ENCODE results near the gene FAM89A. TPM values are rescaled to one million over a fixed set of nuclear protein-coding genes. Genes with fewer than 3 reads are reported as not detected.

The FAM89A gene
- total and polyA plus RNA-seq, 2 of the 13 experiments (the other 11 are each of a cell fraction or from before 2014, with no cell fraction given) = 0.35 to 0.44 TPM

GRCh38 chr1:231039161-231040018 lies 664 bp downstream of the FAM89A start (continued):
- TF ChIP-seq TFAP4 (IDR thresholded peaks at IDR 0.05; ENCODE audit: borderline replicate concordance, low read depth) (no peak), SP4 (CRISPR knock-in tag; IDR thresholded peaks at IDR 0.05) (no peak), PRPF4 (IDR thresholded peaks at IDR 0.05; ENCODE audit: low read depth, low read length, poor library complexity, severe bottlenecking) (no peak), CERS6 (CRISPR knock-in tag; IDR thresholded peaks at IDR 0.05) (no peak), ZNF24 (IDR thresholded peaks at IDR 0.05) (no peak), PTBP1 (IDR thresholded peaks at IDR 0.05; ENCODE audit: low read depth, low read length, poor library complexity, severe bottlenecking) (no peak), ZNF563 (CRISPR knock-in tag; IDR thresholded peaks at IDR 0.05) (peak; percentile 42; the same call in 1 of the 2 replicates), ZNF317 (CRISPR knock-in tag; IDR thresholded peaks at IDR 0.05) (no peak), SOX13 (IDR thresholded peaks at IDR 0.05) (no peak), SOX13 (CRISPR knock-in tag; conservative IDR thresholded peaks at IDR 0.05 in 1 of 2, IDR thresholded peaks at IDR 0.05 in 1 of 2) (0 out of 4 replicates have a peak, but pooled peaks of 1 of the 2 experiments have one; percentile 9), MAZ (IDR thresholded peaks at IDR 0.05; ENCODE audit: borderline replicate concordance, low read depth, low read length) (no peak), MAZ (CRISPR knock-in tag; IDR thresholded peaks at IDR 0.05; ENCODE audit: low read depth) (0 out of 2 replicates have a peak, but pooled peaks have one; percentile 26), ZNF362 (CRISPR knock-in tag; IDR thresholded peaks at IDR 0.05; ENCODE audit: borderline replicate concordance) (no peak), RARA (CRISPR knock-in tag; IDR thresholded peaks at IDR 0.05) (no peak), HES4 (CRISPR knock-in tag; IDR thresholded peaks at IDR 0.05; ENCODE audit: borderline replicate concordance) (0 out of 2 replicates have a peak, but pooled peaks have one; percentile 25), ZNF580 (CRISPR knock-in tag; IDR thresholded peaks at IDR 0.05; ENCODE audit: borderline replicate concordance, low read depth) (no peak), POGK (CRISPR knock-in tag; conservative IDR thresholded peaks at IDR 0.05) (no peak), GTF3A (CRISPR knock-in tag; conservative IDR thresholded peaks at IDR 0.05) (no peak), ZSCAN30 (CRISPR knock-in tag; IDR thresholded peaks at IDR 0.05) (no peak), BORCS8-MEF2B (CRISPR knock-in tag; IDR thresholded peaks at IDR 0.05) (0 out of 2 replicates have a peak, but pooled peaks have one; percentile 37), KDM6A (CRISPR knock-in tag; IDR thresholded peaks at IDR 0.05; ENCODE audit: low read depth) (no peak), ZFY (CRISPR knock-in tag; IDR thresholded peaks at IDR 0.05) (no peak), SETDB1 (CRISPR knock-in tag; IDR thresholded peaks at IDR 0.05; ENCODE audit: borderline replicate concordance) (no peak), ZNF891 (CRISPR knock-in tag; IDR thresholded peaks at IDR 0.05) (0 out of 2 replicates have a peak, but pooled peaks have one; percentile 30)

Measured in HepG2 (cell line).